HCEC 1CT (cell line): Measurements from ENCODE around the gene SYT17.

Source experiments
- DNase-seq: peaks from one replicate; pipeline ENCODE4 v3.0.0-alpha.2; 2017

The SYT17 gene

GRCh38 chr16:19167710-19168370 lies at the start of gene SYT17:
Gene SYT17, plus strand, starts transcription at chr16:19168240. Its CDS starts 407 bp downstream, at chr16:19168647.
- DNase-seq, result peak; percentile 75

- DNase-seq, result peak; percentile 84
Observed at GRCh38 chr16:19118938-19119431, 49.1 kb upstream of the SYT17 start.

GRCh38 chr16:19119564-19119963 lies 48.5 kb upstream of the SYT17 start:
- peak; percentile 86 for DNase-seq

- DNase-seq, result no peak
Observed at GRCh38 chr16:19123535-19124178, 44.4 kb upstream of the SYT17 start.

- no peak for DNase-seq
Observed at GRCh38 chr16:19126300-19126699, 41.7 kb upstream of the SYT17 start.

GRCh38 chr16:19127205-19127604 lies 40.8 kb upstream of the SYT17 start:
- no peak for DNase-seq

GRCh38 chr16:19127674-19128131 lies 40.3 kb upstream of the SYT17 start:
- DNase-seq, result no peak

GRCh38 chr16:19128454-19129200 lies 39.4 kb upstream of the SYT17 start:
- DNase-seq, result no peak

GRCh38 chr16:19130385-19130784 lies 37.7 kb upstream of the SYT17 start:
- no peak for DNase-seq

GRCh38 chr16:19130852-19131824 lies 36.9 kb upstream of the SYT17 start:
- peak; percentile 93 for DNase-seq

GRCh38 chr16:19131825-19132218 lies 36.2 kb upstream of the SYT17 start:
- no peak for DNase-seq

GRCh38 chr16:19132255-19132654 lies 35.8 kb upstream of the SYT17 start:
- no peak for DNase-seq

- no peak for DNase-seq
Observed at GRCh38 chr16:19132898-19133297, 35.1 kb upstream of the SYT17 start.

- no peak for DNase-seq
Observed at GRCh38 chr16:19133600-19133999, 34.4 kb upstream of the SYT17 start.

GRCh38 chr16:19135201-19135842 lies 32.7 kb upstream of the SYT17 start:
- no peak for DNase-seq

- peak; percentile 50 for DNase-seq
Observed at GRCh38 chr16:19135896-19136438, 32.1 kb upstream of the SYT17 start.

GRCh38 chr16:19136549-19137196 lies 31.4 kb upstream of the SYT17 start:
- peak; percentile 40 for DNase-seq

GRCh38 chr16:19137201-19138128 lies 30.6 kb upstream of the SYT17 start:
- DNase-seq, result peak; percentile 45

- DNase-seq, result peak; percentile 72
Observed at GRCh38 chr16:19138601-19139000, 29.4 kb upstream of the SYT17 start.
